CD14-positive monocyte (primary cell): ENCODE measurements around the gene AGRP. TPM values are rescaled to one million over a fixed set of nuclear protein-coding genes. Genes with fewer than 3 reads are reported as not detected.

Source experiments
- DNase-seq, 3 donors: peaks; one replicate each; pipeline ENCODE4 v3.0.0-alpha.2; 2011 to 2022
- H2AFZ ChIP-seq: 2 replicates; pipeline ENCODE4 v1.6.0; 2012; ENCODE audit warnings: mild to moderate bottlenecking, low read depth, low read length, inconsistent platforms; ENCODE audit not compliant: insufficient read depth, poor library complexity, severe bottlenecking
- H3K27ac ChIP-seq, 2 donors: 1 replicate in 1 of 2; 2 replicates in 1 of 2; pipeline ENCODE4 v1.5.1; 2012 to 2013; ENCODE audit warnings: low read length in 2 of 2, control low read depth in 1 of 2, inconsistent platforms in 1 of 2, low read depth in 1 of 2, mild to moderate bottlenecking in 1 of 2
- H3K27me3 ChIP-seq, 2 donors: one replicate each; pipeline versions ENCODE4 v1.6.0 to v1.6.1; 2011 to 2013; ENCODE audit warnings: low read length in 2 of 2; ENCODE audit not compliant: control insufficient read depth in 2 of 2, insufficient read depth in 2 of 2
- H3K36me3 ChIP-seq, 2 donors: replicated peaks in 1 of 2; 1 replicate in 1 of 2; 2 replicates in 1 of 2; pipeline versions ENCODE4 v1.5.1 to v1.6.1; 2012 to 2013; ENCODE audit warnings: low read length in 2 of 2, control low read depth in 1 of 2, inconsistent platforms in 1 of 2, mild to moderate bottlenecking in 1 of 2; ENCODE audit not compliant: insufficient read depth in 2 of 2, control insufficient read depth in 1 of 2
- H3K4me1 ChIP-seq, 2 donors: 1 replicate in 1 of 2; 2 replicates in 1 of 2; pipeline versions ENCODE4 v1.5.1 to v1.6.1; 2012 to 2013; ENCODE audit warnings: low read length in 2 of 2, control low read depth in 1 of 2, inconsistent platforms in 1 of 2, mild to moderate bottlenecking in 1 of 2, moderate library complexity in 1 of 2; ENCODE audit not compliant: insufficient read depth in 2 of 2, control insufficient read depth in 1 of 2
- H3K4me2 ChIP-seq: replicated peaks from 2 replicates; pipeline ENCODE3; 2012; ENCODE audit warnings: low read length, moderate library complexity, mild to moderate bottlenecking; ENCODE audit not compliant: poor library complexity, severe bottlenecking; ENCODE audit errors: extremely low read depth
- H3K4me3 ChIP-seq, 3 experiments: fragments of 200-600 bp in 1 of 3; sonication (generic) in 1 of 3; replicated peaks in 1 of 3; 1 replicate in 2 of 3; 2 replicates in 1 of 3; pipeline ENCODE4 v1.5.1; 2011 to 2013; ENCODE audit warnings: low read length in 3 of 3, mild to moderate bottlenecking in 3 of 3, control low read depth in 2 of 3, low read depth in 2 of 3, inconsistent platforms in 1 of 3, moderate library complexity in 1 of 3
- H3K79me2 ChIP-seq: 2 replicates; pipeline ENCODE4 v1.6.0; 2012; ENCODE audit warnings: mild to moderate bottlenecking, control low read depth, inconsistent platforms, low read length, moderate library complexity; ENCODE audit not compliant: insufficient read depth
- H3K9ac ChIP-seq: 2 replicates; pipeline ENCODE4 v1.6.0; 2017; ENCODE audit warnings: low read length, mild to moderate bottlenecking; ENCODE audit not compliant: insufficient read depth, poor library complexity, severe bottlenecking
- H3K9me3 ChIP-seq, 2 donors: replicated peaks in 1 of 2; 1 replicate in 1 of 2; 2 replicates in 1 of 2; pipeline versions ENCODE4 v1.5.1 to v1.6.1; 2012 to 2013; ENCODE audit warnings: low read length in 2 of 2, control low read depth in 1 of 2; ENCODE audit not compliant: control insufficient read depth in 1 of 2, insufficient read depth in 1 of 2
- H4K20me1 ChIP-seq: 2 replicates; pipeline ENCODE4 v1.6.0; 2012; ENCODE audit warnings: mild to moderate bottlenecking, low read length, control low read depth, moderate library complexity; ENCODE audit not compliant: insufficient read depth
- H3K27ac Mint-ChIP-seq, 7 donors: one replicate each; pipeline ENCODE4 v1.8.0; 2020; ENCODE audit warnings: mild to moderate bottlenecking in 7 of 7, mixed read lengths in 7 of 7, moderate library complexity in 6 of 7, inconsistent platforms in 2 of 7
- H3K27me3 Mint-ChIP-seq, 3 donors: one replicate each; pipeline ENCODE4 v1.8.0; 2021 to 2022; ENCODE audit warnings: low read depth in 3 of 3, mild to moderate bottlenecking in 3 of 3, mixed read lengths in 3 of 3, moderate library complexity in 3 of 3, inconsistent platforms in 1 of 3
- H3K36me3 Mint-ChIP-seq, 2 donors: one replicate each; pipeline ENCODE4 v1.8.0; 2020; ENCODE audit warnings: mixed read lengths in 2 of 2, inconsistent platforms in 1 of 2, mild to moderate bottlenecking in 1 of 2
- H3K4me1 Mint-ChIP-seq: one replicate; pipeline ENCODE4 v1.8.0; 2020; ENCODE audit warnings: mild to moderate bottlenecking, mixed read lengths
- H3K4me3 Mint-ChIP-seq, 2 donors: one replicate each; pipeline ENCODE4 v1.8.0; 2020; ENCODE audit warnings: mild to moderate bottlenecking in 2 of 2, mixed read lengths in 2 of 2, moderate library complexity in 1 of 2
- H3K9me3 Mint-ChIP-seq, 7 donors: one replicate each; pipeline ENCODE4 v1.8.0; 2020 to 2022; ENCODE audit warnings: mixed read lengths in 7 of 7, mild to moderate bottlenecking in 6 of 7, moderate library complexity in 6 of 7, inconsistent platforms in 2 of 7
- CTCF ChIP-seq: fragments of 200-600 bp; IDR thresholded peaks from one replicate; pipeline ENCODE4 v1.8.0; 2022; ENCODE audit warnings: antibody characterized with exemption, mild to moderate bottlenecking
- WGBS: methylation state at CpG from one replicate; pipeline ENCODE4 v1.1.5; 2013; ENCODE audit warnings: missing lambda C conversion rate; ENCODE audit not compliant: insufficient coverage; 5-methylcytosine and 5-hydroxymethylcytosine counted together
- intact Hi-C, 2 donors: fragments of 100-400 bp; cut with micrococcal nuclease; formaldehyde crosslinking; loops; one replicate each; pipeline versions ENCODE4 v1.15.0 to v1.15.1; 2023
- polyA plus RNA-seq, 3 donors: library from polyadenylated mRNA; depleted of rRNA in 1 of 3; unstranded in 2 of 3; stranded (reverse) in 1 of 3; fragments of 300-500 nt in 2 of 3; fragments of >200 nt in 1 of 3; fragmentation: Illumina TruSeq in 2 of 3; gene quantifications; 1 replicate in 2 of 3; 2 replicates in 1 of 3; pipeline ENCODE4 v1.2.3, GENCODE V29; 2012 to 2021

Gene AGRP
- polyA plus RNA-seq, 3 donors: 0.32 to 0.54 TPM; not detected in 1

GRCh38 chr16:67451704-67452435 is 31.5 kb downstream of the AGRP start:
- Histone ChIP-seq H3K4me3 (no peak overlapping the region), H3K27me3 (no peaks in the 10 kb centered on the region), H3K36me3 (peaks cover 81 to 93% of the 10 kb centered on the region in 2 donors), H4K20me1 (peaks cover 100% of the 10 kb centered on the region), H3K9ac (no peak overlapping the region), H2AFZ (no peak overlapping the region), H3K9me3 (no peaks in the 10 kb centered on the region), H3K4me2 (no peak overlapping the region), H3K27ac (peak overlapping the region in 1 of 2 donors; percentile 14), H3K79me2 (peaks cover 100% of the 10 kb centered on the region), H3K4me1 (no peaks in the 10 kb centered on the region)
- no peak for TF ChIP-seq CTCF
- Mint-ChIP-seq H3K36me3 (peaks cover 58 to 96% of the 10 kb centered on the region in 2 donors), H3K9me3 (peaks cover 0 to 2% (median 0%) of the 10 kb centered on the region in 7 donors), H3K27ac (peak overlapping the region in 1 of 7 donors; percentile 2), H3K4me1 (peaks cover 9% of the 10 kb centered on the region), H3K27me3 (no peaks in the 10 kb centered on the region), H3K4me3 (no peak overlapping the region)
- DNase-seq: no peak
- intact Hi-C loops: no loop called here
- 100% methylated on average over 2 of the region's 2 CpGs for WGBS

GRCh38 chr16:67451061-67451703 is 32.2 kb downstream of the AGRP start:
- TF ChIP-seq CTCF: no peak
- peak overlapping the region in 1 of 2 donors; percentile 14 for H3K27ac ChIP-seq
- H3K36me3 Mint-ChIP-seq: peaks cover 60 to 96% of the 10 kb centered on the region in 2 donors
- peaks cover 100% of the 10 kb centered on the region for H3K79me2 ChIP-seq
- H3K4me1 ChIP-seq: no peaks in the 10 kb centered on the region
- intact Hi-C loops: no loop called here
- 98% methylated on average over 12 of the region's 12 CpGs for WGBS
- H3K9me3 Mint-ChIP-seq: peaks cover 0 to 2% (median 0%) of the 10 kb centered on the region in 7 donors
- H3K4me3 Mint-ChIP-seq: no peak overlapping the region
- peaks cover 4% of the 10 kb centered on the region for H3K4me1 Mint-ChIP-seq
- H3K4me2 ChIP-seq: no peak overlapping the region
- H3K27me3 ChIP-seq: no peaks in the 10 kb centered on the region
- H3K27me3 Mint-ChIP-seq: no peaks in the 10 kb centered on the region
- H3K9ac ChIP-seq: no peak overlapping the region
- H3K27ac Mint-ChIP-seq: peak overlapping the region in 3 of 7 donors; percentile 9 to 72 (median 63)
- peaks cover 100% of the 10 kb centered on the region for H4K20me1 ChIP-seq
- peaks cover 88 to 97% of the 10 kb centered on the region in 2 donors for H3K36me3 ChIP-seq
- H3K4me3 ChIP-seq: no peak overlapping the region
- no peak for DNase-seq
- no peaks in the 10 kb centered on the region for H3K9me3 ChIP-seq
- H2AFZ ChIP-seq: no peak overlapping the region
